HEK293 (cell line): ENCODE data around the gene CTPS1.

Source experiments
- RBAK ChIP-seq: fragments of 450-650 bp; formaldehyde crosslinking; IDR thresholded peaks from 2 replicates; pipeline ENCODE4 v1.5.1; 2016; ENCODE audit warnings: missing biosample characterization, missing genetic modification characterization
- SETDB1 ChIP-seq: IDR thresholded peaks from one replicate; pipeline ENCODE4 v1.6.1; 2017; ENCODE audit warnings: mild to moderate bottlenecking, low read length, moderate library complexity, mixed read lengths; ENCODE audit not compliant: insufficient read length
- YY1 ChIP-seq: fragments of 450-650 bp; formaldehyde crosslinking; IDR thresholded peaks from 2 replicates; pipeline ENCODE4 v1.5.1; 2018; ENCODE audit warnings: missing biosample characterization, missing genetic modification characterization
- ZBTB21 ChIP-seq: fragments of 450-650 bp; formaldehyde crosslinking; IDR thresholded peaks from 2 replicates; pipeline ENCODE4 v1.5.1; 2017; ENCODE audit warnings: missing biosample characterization, missing genetic modification characterization
- ZNF311 ChIP-seq: fragments of 450-650 bp; formaldehyde crosslinking; IDR thresholded peaks from 2 replicates; pipeline ENCODE4 v1.5.1; 2017; ENCODE audit warnings: missing biosample characterization, missing genetic modification characterization, borderline replicate concordance
- ZNF354C ChIP-seq: fragments of 450-650 bp; formaldehyde crosslinking; IDR thresholded peaks from 2 replicates; pipeline ENCODE4 v1.5.1; 2016; ENCODE audit warnings: missing biosample characterization, missing genetic modification characterization, low read depth, borderline replicate concordance
- ZNF37A ChIP-seq: fragments of 450-650 bp; IDR thresholded peaks from 2 replicates; pipeline ENCODE4 v1.5.1; 2018; ENCODE audit warnings: missing biosample characterization, missing genetic modification characterization
- ZNF660 ChIP-seq: fragments of 450-650 bp; IDR thresholded peaks from 2 replicates; pipeline ENCODE4 v1.5.1; 2018; ENCODE audit warnings: missing biosample characterization, mild to moderate bottlenecking, missing genetic modification characterization
- TF ChIP-seq, protein P1 (sequence below): fragments of 450-650 bp; formaldehyde crosslinking; IDR thresholded peaks from 2 replicates; pipeline ENCODE4 v1.5.1; 2016; ENCODE audit warnings: missing biosample characterization, missing genetic modification characterization
- TF ChIP-seq, protein P2 (sequence below): fragments of 450-650 bp; formaldehyde crosslinking; IDR thresholded peaks from 2 replicates; pipeline ENCODE4 v1.5.1; 2016; ENCODE audit warnings: missing biosample characterization, missing genetic modification characterization

DNA sequence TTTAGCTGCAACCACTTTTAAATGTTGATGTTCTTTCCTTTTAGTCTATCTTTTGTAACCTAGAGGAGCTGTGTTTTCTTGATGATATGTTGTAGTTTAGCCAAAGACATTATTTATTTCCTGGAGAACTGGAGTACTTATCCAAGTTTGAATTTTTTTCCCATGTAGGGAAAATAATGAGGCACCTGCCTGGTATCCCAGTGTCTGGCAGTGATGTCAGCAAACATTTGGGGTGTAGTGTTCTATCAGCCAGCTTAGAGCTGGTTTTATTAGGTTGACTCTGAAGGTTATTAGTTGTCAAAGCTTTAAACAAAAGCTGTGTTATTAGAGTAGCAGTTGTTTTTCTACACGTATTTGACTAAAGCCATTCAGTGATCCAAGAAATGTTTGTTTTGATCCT is 3.2 kb downstream of the CTPS1 start:
- TF ChIP-seq ZNF660 (tag by site-specific recombination) (no peak), ZNF37A (no peak), ZNF354C (tag by site-specific recombination) (no peak), ZNF311 (no peak), YY1 (tag by site-specific recombination) (no peak), SETDB1 (no peak), ZBTB21 (tag by site-specific recombination) (no peak), RBAK (tag by site-specific recombination) (no peak)
- TF ChIP-seq, protein P1, sequence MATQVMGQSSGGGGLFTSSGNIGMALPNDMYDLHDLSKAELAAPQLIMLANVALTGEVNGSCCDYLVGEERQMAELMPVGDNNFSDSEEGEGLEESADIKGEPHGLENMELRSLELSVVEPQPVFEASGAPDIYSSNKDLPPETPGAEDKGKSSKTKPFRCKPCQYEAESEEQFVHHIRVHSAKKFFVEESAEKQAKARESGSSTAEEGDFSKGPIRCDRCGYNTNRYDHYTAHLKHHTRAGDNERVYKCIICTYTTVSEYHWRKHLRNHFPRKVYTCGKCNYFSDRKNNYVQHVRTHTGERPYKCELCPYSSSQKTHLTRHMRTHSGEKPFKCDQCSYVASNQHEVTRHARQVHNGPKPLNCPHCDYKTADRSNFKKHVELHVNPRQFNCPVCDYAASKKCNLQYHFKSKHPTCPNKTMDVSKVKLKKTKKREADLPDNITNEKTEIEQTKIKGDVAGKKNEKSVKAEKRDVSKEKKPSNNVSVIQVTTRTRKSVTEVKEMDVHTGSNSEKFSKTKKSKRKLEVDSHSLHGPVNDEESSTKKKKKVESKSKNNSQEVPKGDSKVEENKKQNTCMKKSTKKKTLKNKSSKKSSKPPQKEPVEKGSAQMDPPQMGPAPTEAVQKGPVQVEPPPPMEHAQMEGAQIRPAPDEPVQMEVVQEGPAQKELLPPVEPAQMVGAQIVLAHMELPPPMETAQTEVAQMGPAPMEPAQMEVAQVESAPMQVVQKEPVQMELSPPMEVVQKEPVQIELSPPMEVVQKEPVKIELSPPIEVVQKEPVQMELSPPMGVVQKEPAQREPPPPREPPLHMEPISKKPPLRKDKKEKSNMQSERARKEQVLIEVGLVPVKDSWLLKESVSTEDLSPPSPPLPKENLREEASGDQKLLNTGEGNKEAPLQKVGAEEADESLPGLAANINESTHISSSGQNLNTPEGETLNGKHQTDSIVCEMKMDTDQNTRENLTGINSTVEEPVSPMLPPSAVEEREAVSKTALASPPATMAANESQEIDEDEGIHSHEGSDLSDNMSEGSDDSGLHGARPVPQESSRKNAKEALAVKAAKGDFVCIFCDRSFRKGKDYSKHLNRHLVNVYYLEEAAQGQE (tag by site-specific recombination) = no peak
- TF ChIP-seq, protein P2, sequence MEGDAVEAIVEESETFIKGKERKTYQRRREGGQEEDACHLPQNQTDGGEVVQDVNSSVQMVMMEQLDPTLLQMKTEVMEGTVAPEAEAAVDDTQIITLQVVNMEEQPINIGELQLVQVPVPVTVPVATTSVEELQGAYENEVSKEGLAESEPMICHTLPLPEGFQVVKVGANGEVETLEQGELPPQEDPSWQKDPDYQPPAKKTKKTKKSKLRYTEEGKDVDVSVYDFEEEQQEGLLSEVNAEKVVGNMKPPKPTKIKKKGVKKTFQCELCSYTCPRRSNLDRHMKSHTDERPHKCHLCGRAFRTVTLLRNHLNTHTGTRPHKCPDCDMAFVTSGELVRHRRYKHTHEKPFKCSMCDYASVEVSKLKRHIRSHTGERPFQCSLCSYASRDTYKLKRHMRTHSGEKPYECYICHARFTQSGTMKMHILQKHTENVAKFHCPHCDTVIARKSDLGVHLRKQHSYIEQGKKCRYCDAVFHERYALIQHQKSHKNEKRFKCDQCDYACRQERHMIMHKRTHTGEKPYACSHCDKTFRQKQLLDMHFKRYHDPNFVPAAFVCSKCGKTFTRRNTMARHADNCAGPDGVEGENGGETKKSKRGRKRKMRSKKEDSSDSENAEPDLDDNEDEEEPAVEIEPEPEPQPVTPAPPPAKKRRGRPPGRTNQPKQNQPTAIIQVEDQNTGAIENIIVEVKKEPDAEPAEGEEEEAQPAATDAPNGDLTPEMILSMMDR (tag by site-specific recombination) = no peak
